AG10803 (cell line): ENCODE results near the gene UBASH3A.

ENCODE experiments used
- DNase-seq: peaks from one replicate; pipeline ENCODE4 v3.0.0; 2010; ENCODE audit warnings: low read depth
- H3K4me3 ChIP-seq: 2 replicates; pipeline ENCODE4 v1.5.1; 2011; ENCODE audit warnings: mild to moderate bottlenecking, low read length, control low read depth
- TF ChIP-seq, protein P1 (sequence below): conservative IDR thresholded peaks from 2 replicates; pipeline ENCODE4 v1.5.1; 2011; ENCODE audit warnings: mild to moderate bottlenecking, low read length, control low read depth, inconsistent platforms

Gene UBASH3A

GRCh38 chr21:42447182-42447581 lies 43.5 kb downstream of the UBASH3A start:
- DNase-seq: no peak
- no peak overlapping the region for H3K4me3 ChIP-seq
- TF ChIP-seq, protein P1, sequence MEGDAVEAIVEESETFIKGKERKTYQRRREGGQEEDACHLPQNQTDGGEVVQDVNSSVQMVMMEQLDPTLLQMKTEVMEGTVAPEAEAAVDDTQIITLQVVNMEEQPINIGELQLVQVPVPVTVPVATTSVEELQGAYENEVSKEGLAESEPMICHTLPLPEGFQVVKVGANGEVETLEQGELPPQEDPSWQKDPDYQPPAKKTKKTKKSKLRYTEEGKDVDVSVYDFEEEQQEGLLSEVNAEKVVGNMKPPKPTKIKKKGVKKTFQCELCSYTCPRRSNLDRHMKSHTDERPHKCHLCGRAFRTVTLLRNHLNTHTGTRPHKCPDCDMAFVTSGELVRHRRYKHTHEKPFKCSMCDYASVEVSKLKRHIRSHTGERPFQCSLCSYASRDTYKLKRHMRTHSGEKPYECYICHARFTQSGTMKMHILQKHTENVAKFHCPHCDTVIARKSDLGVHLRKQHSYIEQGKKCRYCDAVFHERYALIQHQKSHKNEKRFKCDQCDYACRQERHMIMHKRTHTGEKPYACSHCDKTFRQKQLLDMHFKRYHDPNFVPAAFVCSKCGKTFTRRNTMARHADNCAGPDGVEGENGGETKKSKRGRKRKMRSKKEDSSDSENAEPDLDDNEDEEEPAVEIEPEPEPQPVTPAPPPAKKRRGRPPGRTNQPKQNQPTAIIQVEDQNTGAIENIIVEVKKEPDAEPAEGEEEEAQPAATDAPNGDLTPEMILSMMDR: no peak

- TF ChIP-seq, protein P1: no peak
- no peak for DNase-seq
- H3K4me3 ChIP-seq: no peak overlapping the region
Measured at GRCh38 chr21:42447732-42448131, 44.0 kb downstream of the UBASH3A start.

DNA sequence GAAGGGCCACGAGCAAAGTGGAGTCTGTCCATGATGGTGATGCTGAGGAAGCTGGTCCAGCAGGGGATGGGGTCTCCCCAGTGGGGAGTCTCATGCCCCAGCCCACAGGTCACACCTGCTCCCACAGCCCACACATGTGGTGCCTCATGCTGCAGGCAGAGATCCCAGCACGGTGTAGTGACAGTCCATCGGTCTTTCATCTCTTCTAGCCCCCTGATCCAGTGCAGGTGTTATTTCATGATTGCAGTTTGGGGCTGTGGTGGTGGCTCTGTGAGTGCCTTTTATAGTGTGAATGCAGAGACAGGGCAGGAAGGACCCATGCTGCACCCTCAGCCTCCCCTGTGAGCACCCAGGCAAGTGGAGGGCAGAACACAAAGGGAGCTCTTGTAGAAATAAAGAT lies 45.0 kb downstream of the UBASH3A start:
- no peak for DNase-seq
- TF ChIP-seq, protein P1: no peak
- no peak overlapping the region for H3K4me3 ChIP-seq

DNA sequence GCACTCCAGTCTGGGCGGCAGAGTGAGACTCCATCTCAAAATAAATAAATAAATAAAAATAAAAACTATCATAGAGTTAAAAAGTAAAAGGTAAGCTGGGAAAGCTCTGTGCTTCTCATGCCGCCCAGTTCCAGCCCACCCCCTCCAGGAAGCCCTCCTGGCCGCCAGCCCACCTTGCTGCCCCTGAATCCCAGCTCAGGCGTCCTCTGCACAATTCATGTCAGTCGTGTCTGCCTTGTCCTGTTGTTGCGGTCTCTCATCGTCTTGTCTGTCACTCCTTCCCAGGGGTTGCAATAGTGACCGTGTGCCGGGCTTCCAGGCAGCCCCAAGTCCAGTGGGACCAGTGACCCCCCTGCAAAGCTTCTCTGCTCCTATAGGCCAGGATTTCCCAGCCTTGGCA lies 48.2 kb downstream of the UBASH3A start:
- DNase-seq: no peak
- H3K4me3 ChIP-seq: no peak overlapping the region
- TF ChIP-seq, protein P1: no peak

GRCh38 chr21:42452401-42453223 lies 48.9 kb downstream of the UBASH3A start:
- DNase-seq: no peak
- TF ChIP-seq, protein P1: no peak
- H3K4me3 ChIP-seq: no peak overlapping the region

DNA sequence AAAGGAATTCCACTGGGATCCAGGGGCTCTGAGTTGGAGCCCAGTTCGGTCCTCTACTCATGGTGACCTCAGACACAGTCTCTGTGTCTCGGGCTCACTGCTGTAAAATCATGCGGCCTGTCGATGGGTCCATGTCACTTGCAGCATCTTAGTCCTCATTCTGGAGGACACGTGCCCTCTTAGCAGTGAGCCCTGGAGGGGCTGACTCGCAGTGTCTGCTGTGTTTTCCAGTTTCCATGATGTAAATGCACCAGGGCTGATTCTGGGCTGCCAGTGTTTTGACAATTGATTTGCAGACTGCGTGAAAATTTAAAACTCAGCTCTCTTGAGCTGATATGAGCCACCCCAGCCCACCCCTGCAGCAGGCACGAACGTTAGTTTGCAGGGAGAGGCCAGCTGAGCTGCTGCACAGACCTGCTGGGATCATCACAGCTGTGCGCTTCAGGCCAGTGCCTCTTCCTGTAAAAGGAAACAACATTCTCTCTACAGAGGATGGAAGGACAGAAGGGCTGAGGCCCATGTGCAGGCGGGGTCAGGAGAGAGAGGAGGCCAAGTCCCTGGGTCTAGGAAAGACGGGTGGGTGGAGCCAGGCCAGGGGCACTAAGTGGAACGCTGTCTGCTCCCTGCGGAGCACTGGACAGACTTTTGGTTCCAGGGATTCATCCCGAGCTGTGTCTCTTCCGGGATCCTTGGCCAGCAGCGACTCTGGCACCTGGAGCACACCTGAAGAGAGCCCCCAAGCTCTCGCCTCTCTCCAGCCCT lies 49.7 kb downstream of the UBASH3A start:
- TF ChIP-seq, protein P1: no peak
- DNase-seq: no peak
- no peak overlapping the region for H3K4me3 ChIP-seq

GRCh38 chr21:42453986-42454570 lies 50.4 kb downstream of the UBASH3A start:
- H3K4me3 ChIP-seq: no peak overlapping the region
- TF ChIP-seq, protein P1: no peak
- no peak for DNase-seq
